KMS-11 (cell line): ENCODE results near the gene CCDC107.

Source experiments
- H2AFZ ChIP-seq: fragments of 200-600 bp; sonication (generic); 2 replicates; pipeline ENCODE4 v1.6.1; 2016; ENCODE audit warnings: antibody characterized with exemption, mixed run types, low read depth
- H3K27ac ChIP-seq: fragments of 200-600 bp; sonication (generic); 2 replicates; pipeline ENCODE4 v1.6.1; 2016; ENCODE audit warnings: mild to moderate bottlenecking, mixed run types
- H3K27me3 ChIP-seq: fragments of 200-600 bp; sonication (generic); 2 replicates; pipeline ENCODE4 v1.6.1; 2017; ENCODE audit warnings: mild to moderate bottlenecking, low read depth, mixed run types, moderate library complexity; ENCODE audit not compliant: insufficient read depth
- H3K36me3 ChIP-seq: fragments of 200-600 bp; sonication (generic); 2 replicates; pipeline ENCODE4 v1.6.1; 2017; ENCODE audit warnings: mild to moderate bottlenecking, mixed run types; ENCODE audit not compliant: insufficient read depth
- H3K4me1 ChIP-seq: fragments of 200-600 bp; sonication (generic); 2 replicates; pipeline ENCODE4 v1.6.1; 2016; ENCODE audit warnings: mild to moderate bottlenecking, low read depth, mixed run types; ENCODE audit not compliant: poor library complexity, severe bottlenecking
- H3K4me2 ChIP-seq: fragments of 200-600 bp; sonication (generic); 2 replicates; pipeline ENCODE4 v1.7.0; 2016; ENCODE audit warnings: mild to moderate bottlenecking, mixed run types
- H3K4me3 ChIP-seq: fragments of 200-600 bp; sonication (generic); IDR thresholded peaks from 2 replicates; pipeline ENCODE4 v1.6.1; 2017; ENCODE audit warnings: low read depth, low read length, mixed read lengths; ENCODE audit not compliant: insufficient read depth
- H3K79me2 ChIP-seq: fragments of 200-600 bp; sonication (generic); 2 replicates; pipeline ENCODE4 v1.6.1; 2016; ENCODE audit warnings: low read depth, mixed run types; ENCODE audit not compliant: insufficient read depth
- H3K9ac ChIP-seq: fragments of 200-600 bp; sonication (generic); 2 replicates; pipeline ENCODE4 v1.6.1; 2016; ENCODE audit warnings: mild to moderate bottlenecking, mixed run types
- H4K20me1 ChIP-seq: fragments of 200-600 bp; sonication (generic); 2 replicates; pipeline ENCODE4 v1.6.1; 2016; ENCODE audit warnings: mild to moderate bottlenecking, mixed run types; ENCODE audit not compliant: insufficient read depth
- TF ChIP-seq, protein P1 (sequence below): fragments of 200-600 bp; sonication (generic); conservative IDR thresholded peaks from 2 replicates; pipeline ENCODE4 v1.6.1; 2017; ENCODE audit warnings: low read depth, mild to moderate bottlenecking, antibody characterized with exemption, low read length, moderate library complexity, mixed read lengths

The CCDC107 gene

GRCh38 chr9:35656831-35657545 lies 1.1 kb upstream of the CCDC107 start:
- Histone ChIP-seq H3K27ac (peak overlapping the region; percentile 81; the same call in 1 of the 2 replicates), H3K79me2 (no peaks in the 10 kb centered on the region; the same call in 1 of the 2 replicates), H2AFZ (no peak overlapping the region), H3K4me1 (peaks cover 18% of the 10 kb centered on the region), H3K9ac (no peak overlapping the region), H3K27me3 (no peaks in the 10 kb centered on the region), H3K4me2 (peak overlapping the region; percentile 22; the same call in 1 of the 2 replicates), H4K20me1 (no peaks in the 10 kb centered on the region), H3K4me3 (no peak overlapping the region), H3K36me3 (no peaks in the 10 kb centered on the region)
- TF ChIP-seq, protein P1, sequence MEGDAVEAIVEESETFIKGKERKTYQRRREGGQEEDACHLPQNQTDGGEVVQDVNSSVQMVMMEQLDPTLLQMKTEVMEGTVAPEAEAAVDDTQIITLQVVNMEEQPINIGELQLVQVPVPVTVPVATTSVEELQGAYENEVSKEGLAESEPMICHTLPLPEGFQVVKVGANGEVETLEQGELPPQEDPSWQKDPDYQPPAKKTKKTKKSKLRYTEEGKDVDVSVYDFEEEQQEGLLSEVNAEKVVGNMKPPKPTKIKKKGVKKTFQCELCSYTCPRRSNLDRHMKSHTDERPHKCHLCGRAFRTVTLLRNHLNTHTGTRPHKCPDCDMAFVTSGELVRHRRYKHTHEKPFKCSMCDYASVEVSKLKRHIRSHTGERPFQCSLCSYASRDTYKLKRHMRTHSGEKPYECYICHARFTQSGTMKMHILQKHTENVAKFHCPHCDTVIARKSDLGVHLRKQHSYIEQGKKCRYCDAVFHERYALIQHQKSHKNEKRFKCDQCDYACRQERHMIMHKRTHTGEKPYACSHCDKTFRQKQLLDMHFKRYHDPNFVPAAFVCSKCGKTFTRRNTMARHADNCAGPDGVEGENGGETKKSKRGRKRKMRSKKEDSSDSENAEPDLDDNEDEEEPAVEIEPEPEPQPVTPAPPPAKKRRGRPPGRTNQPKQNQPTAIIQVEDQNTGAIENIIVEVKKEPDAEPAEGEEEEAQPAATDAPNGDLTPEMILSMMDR = no peak

- Histone ChIP-seq H4K20me1 (no peaks in the 10 kb centered on the region), H3K27ac (peak within 1 kb of the TSS; percentile 81), H2AFZ (peak within 1 kb of the TSS; percentile 65), H3K4me3 (peak within 1 kb of the TSS; percentile 46), H3K79me2 (no peaks in the 10 kb centered on the region; the same call in 1 of the 2 replicates), H3K4me2 (peak within 1 kb of the TSS; percentile 84), H3K9ac (peak within 1 kb of the TSS; percentile 75), H3K4me1 (peaks cover 18% of the 10 kb centered on the region), H3K27me3 (no peaks in the 10 kb centered on the region), H3K36me3 (no peaks in the 10 kb centered on the region)
- TF ChIP-seq, protein P1 = no peak
These were observed 451 bp upstream of the CCDC107 start, which contains the start of gene RMRP for GRCh38 chr9:35657546-35658136. TSS of gene RMRP (minus strand) at chr9:35658019.

GRCh38 chr9:35658968-35659220 lies 802 bp downstream of the CCDC107 start:
- Histone ChIP-seq H3K79me2 (no peaks in the 10 kb centered on the region; the same call in 1 of the 2 replicates), H3K4me1 (peaks cover 18% of the 10 kb centered on the region), H3K36me3 (no peaks in the 10 kb centered on the region), H3K27ac (peak overlapping the region; percentile 81), H3K4me2 (peak overlapping the region; percentile 84), H3K9ac (peak overlapping the region; percentile 75), H2AFZ (peak overlapping the region; percentile 65), H4K20me1 (no peaks in the 10 kb centered on the region), H3K27me3 (no peaks in the 10 kb centered on the region), H3K4me3 (peak overlapping the region; percentile 46)
- TF ChIP-seq, protein P1 = no peak

DNA sequence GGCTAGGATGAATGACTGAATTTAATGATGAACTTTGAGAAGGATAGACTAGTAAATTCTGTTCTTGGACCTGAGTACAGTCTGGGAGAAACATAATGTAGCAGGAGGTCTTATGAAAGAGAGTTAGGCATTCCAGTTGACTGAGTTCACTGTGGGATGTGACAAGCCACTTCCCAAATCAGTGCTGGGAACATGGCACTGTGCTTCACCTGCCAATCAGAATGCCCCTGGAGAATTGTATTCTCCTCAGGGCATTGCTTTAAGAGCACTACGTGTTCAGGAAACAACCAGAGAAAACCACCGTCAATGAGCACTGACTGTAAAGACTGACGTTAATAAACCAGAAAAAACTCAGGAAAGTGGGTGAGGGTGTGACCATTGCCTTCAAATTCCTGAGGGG lies 1.2 kb downstream of the CCDC107 start:
- H3K27me3 ChIP-seq = no peaks in the 10 kb centered on the region
- H4K20me1 ChIP-seq = no peaks in the 10 kb centered on the region
- H3K4me1 ChIP-seq = peaks cover 21% of the 10 kb centered on the region
- H3K4me2 ChIP-seq = peak overlapping the region; percentile 84
- no peak overlapping the region for H3K27ac ChIP-seq
- H3K36me3 ChIP-seq = no peaks in the 10 kb centered on the region
- H3K9ac ChIP-seq = no peak overlapping the region; the same call in 1 of the 2 replicates
- H3K4me3 ChIP-seq = no peak overlapping the region
- TF ChIP-seq, protein P1 = no peak
- peak overlapping the region; percentile 65; the same call in 1 of the 2 replicates for H2AFZ ChIP-seq
- no peaks in the 10 kb centered on the region; the same call in 1 of the 2 replicates for H3K79me2 ChIP-seq
